Stimulated activated CD8-positive, alpha-beta memory T cell treated with anti-CD3 and anti-CD28 coated beads, Interleukin-7, amount 100 ng/mL, for 4 hours (primary cell): ENCODE results near the gene ROR1.
"Not testable (repeated sequence)": the region's sequence is repeated elsewhere in the genome, so short reads cannot be mapped to it uniquely, and the experiment has no call there.

Experiments used
- DNase-seq, 2 donors: peaks; one replicate each; pipeline ENCODE4 v3.0.0-alpha.2; 2020; ENCODE audit warnings: low read depth in 2 of 2

ROR1 gene

DNA sequence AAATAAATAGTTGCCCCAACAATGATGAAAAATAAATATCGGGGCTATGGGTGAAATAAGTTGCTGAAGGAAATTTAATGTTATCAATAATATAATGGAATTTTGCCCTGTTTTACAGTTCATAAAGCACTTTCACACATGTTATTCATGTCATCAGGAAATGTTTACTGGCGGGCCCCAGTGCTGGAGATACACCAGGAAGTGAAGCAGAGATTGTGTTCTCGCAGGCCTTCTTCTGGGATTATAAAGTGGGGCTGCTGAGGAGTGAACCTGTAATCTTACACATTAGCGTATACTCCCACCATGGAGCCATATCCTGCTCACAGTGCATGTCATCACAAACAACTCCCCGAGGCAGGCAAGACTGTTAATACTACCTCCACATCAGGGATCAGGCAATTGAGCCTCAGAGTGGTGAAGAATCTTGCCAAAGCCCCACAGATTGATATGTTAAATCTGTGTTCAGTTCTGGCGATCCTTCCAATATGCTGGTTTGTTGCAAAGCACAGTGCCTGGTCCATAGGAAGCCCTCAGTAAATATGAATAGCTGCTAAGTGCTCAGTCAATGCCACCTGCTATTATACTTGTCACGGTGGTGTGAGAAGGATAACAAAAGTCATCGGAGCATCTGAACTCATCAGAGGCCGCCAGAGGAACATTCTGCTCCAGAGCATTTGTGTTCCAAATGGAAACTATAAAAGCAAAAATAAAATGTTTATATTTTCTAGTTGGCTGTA lies 325.2 kb downstream of the ROR1 start:
- no peak for DNase-seq

- no peak for DNase-seq
Measured at GRCh38 chr1:64100791-64101190, 327.0 kb downstream of the ROR1 start.

- DNase-seq, result not testable (repeated sequence)
Measured at GRCh38 chr1:64104585-64104984, 330.8 kb downstream of the ROR1 start.

DNA sequence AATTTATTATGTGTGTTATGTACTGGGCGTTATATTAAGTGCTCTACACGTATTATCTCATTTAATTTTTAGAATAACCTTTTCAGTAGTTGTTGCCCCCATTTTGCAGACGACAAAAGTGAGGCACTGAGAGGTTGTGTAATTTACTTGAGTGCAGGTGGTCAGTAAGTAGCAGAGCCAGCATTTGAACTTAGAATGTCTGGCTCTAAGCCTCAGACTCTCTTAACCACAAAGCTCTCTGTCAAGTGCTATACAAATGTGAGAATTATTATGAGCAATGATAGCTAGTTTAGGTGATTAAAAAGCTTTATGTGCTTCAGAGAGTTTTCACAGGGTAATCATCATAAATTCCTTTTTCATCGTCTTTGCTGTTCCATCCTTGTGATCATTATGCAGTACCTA lies 333.3 kb downstream of the ROR1 start:
- DNase-seq, result no peak

- DNase-seq, result no peak
Measured at GRCh38 chr1:64107632-64108031, 333.8 kb downstream of the ROR1 start.

DNA sequence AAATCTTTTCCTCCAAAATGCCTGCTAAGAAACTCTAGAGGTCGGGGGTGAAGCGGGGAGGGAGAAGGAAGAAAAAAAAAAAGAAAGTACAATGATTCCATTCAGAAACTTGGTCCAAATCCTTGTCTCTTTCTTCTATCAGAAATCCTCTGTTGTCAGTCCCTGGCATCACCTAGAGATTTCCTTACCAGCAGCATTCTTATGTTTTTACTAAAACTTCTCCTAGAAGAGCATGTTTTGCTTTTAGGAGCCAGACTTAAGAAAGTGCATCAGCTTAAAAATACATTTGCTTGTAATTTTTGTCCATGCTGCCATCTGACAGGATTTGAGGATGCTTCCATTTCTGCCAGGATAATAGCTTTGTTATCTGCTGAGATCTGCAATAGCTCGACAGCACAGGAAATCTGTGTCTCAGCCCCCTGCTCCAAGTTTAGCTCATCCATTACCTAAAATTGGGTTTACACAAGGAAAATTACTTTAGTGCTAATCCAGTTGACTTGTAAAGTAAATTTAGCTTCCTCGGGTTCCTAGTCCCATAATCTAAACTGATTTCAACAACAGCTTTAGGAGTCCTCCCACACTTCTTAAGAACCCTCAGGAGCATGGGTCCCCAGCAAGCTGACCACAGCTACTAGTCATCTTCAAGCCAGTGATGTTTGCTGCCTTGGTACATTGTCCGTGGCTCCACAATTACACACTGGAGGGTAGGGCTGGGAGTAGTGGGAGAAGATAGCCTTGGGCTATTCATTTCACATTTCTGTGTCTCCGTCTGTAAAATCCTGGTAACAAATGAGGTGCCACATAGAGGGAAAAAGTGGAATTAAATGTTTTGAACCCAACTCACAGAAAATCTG lies 337.3 kb downstream of the ROR1 start:
- no peak for DNase-seq

- no peak for DNase-seq
Measured at GRCh38 chr1:64111787-64112186, 338.0 kb downstream of the ROR1 start.

GRCh38 chr1:64112281-64112680 lies 338.5 kb downstream of the ROR1 start:
- no peak for DNase-seq

- no peak for DNase-seq
Measured at GRCh38 chr1:64114012-64114525, 340.3 kb downstream of the ROR1 start.

DNA sequence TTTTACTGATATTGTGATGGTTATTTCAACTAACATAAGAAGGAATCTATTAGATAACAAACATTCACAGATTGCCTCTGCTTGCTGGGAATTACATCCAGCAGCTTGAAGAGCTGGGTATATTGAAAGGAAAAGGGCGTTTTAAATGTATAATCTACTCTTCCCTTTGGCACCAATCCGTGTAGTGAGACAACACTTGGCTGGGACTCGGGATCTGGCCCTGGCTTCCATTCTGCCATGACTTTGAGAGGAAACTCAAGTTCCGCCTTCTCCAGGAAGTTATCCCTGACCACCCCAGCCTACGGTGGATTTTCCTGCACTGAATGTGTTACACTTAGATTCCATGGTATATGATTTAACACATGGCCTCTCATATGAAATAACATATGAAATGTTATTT lies 342.7 kb downstream of the ROR1 start:
- no peak for DNase-seq

DNA sequence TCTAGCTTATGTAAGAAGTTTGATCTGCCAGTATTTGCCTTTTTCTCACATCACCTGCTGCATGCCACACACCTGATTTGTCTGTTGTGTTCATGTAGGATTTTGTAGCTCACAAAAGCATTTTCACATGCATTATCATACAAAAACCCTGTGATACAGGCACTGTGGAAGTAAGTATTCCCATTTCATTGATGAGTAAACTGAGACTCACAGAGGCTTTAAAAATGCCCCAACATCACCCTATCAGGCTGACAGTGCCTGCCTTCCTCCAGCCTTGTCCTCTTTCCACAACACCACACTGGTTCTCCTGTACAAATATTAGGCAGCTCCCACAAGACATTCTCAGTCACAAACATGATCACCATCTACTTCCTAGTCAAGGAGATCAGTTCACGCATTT lies 343.7 kb downstream of the ROR1 start:
- DNase-seq, result no peak

DNA sequence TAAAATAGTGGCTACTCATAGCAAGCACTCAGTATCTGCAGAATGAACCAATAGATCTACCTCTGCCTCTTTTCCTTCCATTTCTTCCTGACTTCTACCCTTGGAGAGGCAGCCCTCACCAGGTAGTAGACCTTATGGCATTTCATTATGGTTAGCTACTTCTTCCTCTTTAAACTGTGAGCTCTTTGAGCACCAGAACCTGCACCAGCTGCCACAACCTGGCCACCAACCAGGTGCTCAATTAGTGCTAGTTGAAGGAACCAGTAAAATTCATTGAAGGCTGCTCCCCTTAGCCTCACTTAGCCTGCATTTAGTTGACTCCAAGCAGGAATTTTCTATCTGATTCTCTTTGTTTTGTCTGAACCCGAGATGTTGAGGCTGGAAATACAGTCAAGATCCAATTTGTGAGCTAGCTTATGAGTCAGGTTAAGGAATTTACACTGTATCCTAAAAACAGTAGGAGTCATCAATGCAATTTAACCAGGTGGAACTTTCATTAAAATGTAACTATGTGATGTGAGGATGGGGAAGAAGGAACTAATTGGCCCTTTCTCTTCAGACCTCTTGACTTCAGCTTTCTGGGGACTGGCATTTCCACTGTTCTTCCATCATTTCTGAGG lies 348.1 kb downstream of the ROR1 start:
- no peak for DNase-seq

DNA sequence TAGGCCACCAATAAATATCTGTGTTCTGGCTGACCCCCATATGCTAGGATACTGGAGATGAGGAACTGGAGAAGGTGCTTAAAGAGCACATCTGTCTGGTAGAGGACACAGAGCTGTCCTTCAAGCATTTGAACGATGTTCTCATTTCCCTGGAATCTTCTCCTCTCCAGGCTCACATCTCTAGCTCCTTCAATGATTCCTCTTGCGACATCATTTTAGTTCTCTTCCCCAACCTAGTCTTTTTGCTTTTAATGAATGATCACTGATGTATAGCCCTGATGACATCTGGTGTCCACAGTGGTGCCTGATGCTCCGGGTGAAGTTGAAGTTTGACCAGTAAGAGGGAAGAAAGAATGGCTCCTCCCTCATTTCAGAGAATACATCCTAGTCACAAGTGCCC lies 348.8 kb downstream of the ROR1 start:
- DNase-seq, result no peak

DNA sequence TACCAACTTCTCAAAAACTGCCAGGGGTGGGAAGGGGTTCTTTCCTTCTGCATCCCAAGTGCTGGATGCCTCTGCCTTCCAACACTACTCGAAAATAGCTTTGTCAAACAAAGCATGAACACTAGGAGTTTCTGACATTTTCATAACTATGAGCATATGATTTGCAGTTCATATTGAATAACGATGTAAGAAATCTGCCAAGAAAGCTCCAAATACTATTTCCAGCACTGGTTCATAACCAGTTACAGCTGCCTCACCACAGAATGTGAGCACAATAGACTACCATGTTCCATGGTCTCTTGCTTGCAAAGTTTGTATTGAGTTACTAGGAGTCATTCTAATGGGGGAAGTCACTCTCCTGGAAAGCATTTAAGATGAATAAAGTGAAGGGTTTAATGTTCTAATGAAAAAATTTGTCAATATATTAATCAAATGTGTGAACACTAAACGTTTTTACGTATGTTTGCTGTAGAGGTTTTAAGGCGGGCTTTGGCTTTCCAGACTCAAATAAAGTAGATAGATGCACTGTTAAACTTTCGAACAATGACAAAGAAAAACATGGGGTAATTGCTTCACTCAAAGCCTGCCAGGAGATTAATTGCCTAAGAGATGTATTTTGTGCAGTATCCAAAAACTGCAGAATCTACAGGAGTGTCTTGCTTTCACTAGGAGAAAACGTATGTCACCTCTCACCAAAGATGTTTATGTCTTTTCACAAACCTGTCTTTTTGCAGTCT lies 351.1 kb downstream of the ROR1 start:
- DNase-seq, result no peak

GRCh38 chr1:64126581-64126980 lies 352.8 kb downstream of the ROR1 start:
- no peak for DNase-seq

DNA sequence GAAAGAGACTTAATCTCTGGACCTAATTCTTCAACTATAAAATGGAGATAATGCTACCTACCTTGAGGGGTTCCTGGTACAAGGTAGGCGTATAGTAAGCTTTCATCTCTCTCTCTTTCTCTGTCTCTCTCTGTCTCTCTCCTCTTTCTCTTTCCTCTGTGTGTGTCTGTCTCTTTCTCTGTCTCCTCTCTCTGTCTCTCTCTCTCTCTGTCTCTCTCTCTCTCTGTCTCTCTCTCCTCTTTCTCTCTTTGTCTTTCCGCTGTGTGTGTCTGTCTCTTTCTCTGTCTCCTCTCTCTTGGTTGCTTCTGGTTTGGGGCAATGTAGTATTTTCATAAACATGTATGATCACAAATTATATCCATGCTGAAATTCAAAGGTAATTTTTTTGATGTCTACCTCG lies 353.5 kb downstream of the ROR1 start:
- DNase-seq, result no peak

DNA sequence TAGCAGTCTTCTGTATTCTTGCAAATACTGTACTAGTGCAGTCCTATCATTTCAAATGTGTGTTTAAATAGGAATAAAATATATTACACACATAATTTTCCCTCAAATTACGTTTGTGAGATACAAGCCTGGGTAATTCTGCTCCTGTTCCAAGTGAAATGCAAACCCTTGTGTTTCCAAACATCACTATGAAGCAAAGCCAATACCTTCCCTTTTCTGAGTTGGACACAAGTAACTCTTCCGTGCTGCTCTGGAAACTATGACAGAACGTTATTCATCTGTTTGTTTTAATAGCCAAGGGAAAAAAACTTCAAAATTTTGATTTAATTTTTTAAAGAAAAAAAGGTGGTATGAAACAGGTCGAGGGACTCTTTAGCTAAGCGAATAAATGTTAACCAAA lies 355.9 kb downstream of the ROR1 start:
- no peak for DNase-seq

- DNase-seq, result no peak
Measured at GRCh38 chr1:64131155-64131554, 357.3 kb downstream of the ROR1 start.

- DNase-seq, result no peak
Measured at GRCh38 chr1:64133036-64133435, 359.2 kb downstream of the ROR1 start.

DNA sequence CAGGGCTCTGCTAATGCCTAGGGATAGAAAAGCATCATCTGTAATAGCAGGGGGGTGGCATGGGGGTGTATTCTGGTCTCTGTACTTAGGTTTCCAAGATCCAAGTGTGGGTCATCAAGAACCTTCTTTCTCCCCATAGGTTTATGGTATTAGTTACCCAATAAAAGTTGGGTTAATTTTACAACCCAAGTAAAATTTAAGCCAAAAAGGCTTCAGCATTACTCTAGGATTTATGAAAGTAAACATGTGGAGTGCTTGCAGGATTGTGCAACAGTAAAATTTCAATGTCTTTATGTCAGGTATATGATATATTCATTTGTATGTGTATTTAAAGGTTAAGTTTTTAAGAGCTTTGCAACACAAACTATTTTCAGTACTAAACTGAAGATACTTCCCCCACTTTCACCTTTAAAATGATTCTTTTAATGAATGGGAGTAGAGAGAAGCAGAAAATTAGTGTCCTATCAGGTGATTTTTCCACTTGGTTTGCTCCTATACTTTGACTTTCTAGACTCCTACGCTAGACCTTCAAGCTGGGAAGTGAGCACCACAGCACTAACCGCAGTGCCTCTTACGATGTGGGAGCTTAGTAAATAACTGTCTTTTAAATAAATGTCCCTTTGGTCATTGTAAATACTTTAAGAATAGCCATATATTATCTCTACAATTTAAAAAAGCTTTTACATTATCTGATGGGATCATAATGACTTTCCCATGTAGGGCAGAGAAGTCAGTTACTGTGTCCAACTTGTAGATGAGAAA lies 361.8 kb downstream of the ROR1 start:
- DNase-seq, result no peak

GRCh38 chr1:64136296-64136695 lies 362.5 kb downstream of the ROR1 start:
- DNase-seq, result no peak
